ENCODE data around the gene SH3GL2.
A peak's percentile ranks its signal among the peaks of the same experiment; 100 is the strongest.

The SH3GL2 gene

GRCh38 chr9:17611917-17612316, 33.1 kb downstream of the SH3GL2 start:
- no peak for DNase-seq

GRCh38 chr9:17613758-17614157, 34.9 kb downstream of the SH3GL2 start:
- DNase-seq = peak in 1 of 2 donors; percentile 43

- DNase-seq = no peak
These were observed 35.4 kb downstream of the SH3GL2 start for GRCh38 chr9:17614250-17614649.

- DNase-seq = no peak
These were observed 36.0 kb downstream of the SH3GL2 start for GRCh38 chr9:17614903-17615302.

- DNase-seq = no peak
These were observed 43.3 kb downstream of the SH3GL2 start for GRCh38 chr9:17622141-17622540.

GRCh38 chr9:17622749-17623148, 43.9 kb downstream of the SH3GL2 start:
- no peak for DNase-seq

GRCh38 chr9:17623965-17624364, 45.1 kb downstream of the SH3GL2 start:
- no peak for DNase-seq

- no peak for DNase-seq
These were observed 45.7 kb downstream of the SH3GL2 start for GRCh38 chr9:17624571-17624970.

GRCh38 chr9:17625644-17626388, 47.0 kb downstream of the SH3GL2 start:
- DNase-seq = no peak

GRCh38 chr9:17627641-17628040, 48.8 kb downstream of the SH3GL2 start:
- DNase-seq = no peak

- DNase-seq = no peak
These were observed 49.8 kb downstream of the SH3GL2 start for GRCh38 chr9:17628624-17629023.

GRCh38 chr9:17630531-17630949, 51.7 kb downstream of the SH3GL2 start:
- DNase-seq = no peak

GRCh38 chr9:17631396-17631795, 52.5 kb downstream of the SH3GL2 start:
- no peak for DNase-seq

GRCh38 chr9:17632994-17633393, 54.1 kb downstream of the SH3GL2 start:
- no peak for DNase-seq

GRCh38 chr9:17635115-17635890, 56.4 kb downstream of the SH3GL2 start:
- no peak for DNase-seq

- no peak for DNase-seq
These were observed 57.5 kb downstream of the SH3GL2 start for GRCh38 chr9:17636349-17636748.

GRCh38 chr9:17636821-17637220, 58.0 kb downstream of the SH3GL2 start:
- DNase-seq = no peak

GRCh38 chr9:17637229-17637628, 58.4 kb downstream of the SH3GL2 start:
- no peak for DNase-seq

GRCh38 chr9:17648516-17648915, 69.7 kb downstream of the SH3GL2 start:
- no peak for DNase-seq

GRCh38 chr9:17651725-17652124, 72.9 kb downstream of the SH3GL2 start:
- DNase-seq = no peak

GRCh38 chr9:17653947-17654465, 75.1 kb downstream of the SH3GL2 start:
- DNase-seq = no peak

GRCh38 chr9:17656889-17657288, 78.0 kb downstream of the SH3GL2 start:
- DNase-seq = no peak

- no peak for DNase-seq
These were observed 79.4 kb downstream of the SH3GL2 start for GRCh38 chr9:17658237-17658636.

- no peak for DNase-seq
These were observed 81.3 kb downstream of the SH3GL2 start for GRCh38 chr9:17660158-17660557.

Data from hippocampal formation (tissue), 2 donors.